ENCODE measurements around the gene LAMA2. TPM values are rescaled to one million over a fixed set of nuclear protein-coding genes. Genes with fewer than 3 reads are reported as not detected.
A peak's percentile ranks its signal among the peaks of the same experiment; 100 is the strongest.

The LAMA2 gene
- total RNA-seq, 1 experiment from 2014 or later, result 2.2 TPM

DNA sequence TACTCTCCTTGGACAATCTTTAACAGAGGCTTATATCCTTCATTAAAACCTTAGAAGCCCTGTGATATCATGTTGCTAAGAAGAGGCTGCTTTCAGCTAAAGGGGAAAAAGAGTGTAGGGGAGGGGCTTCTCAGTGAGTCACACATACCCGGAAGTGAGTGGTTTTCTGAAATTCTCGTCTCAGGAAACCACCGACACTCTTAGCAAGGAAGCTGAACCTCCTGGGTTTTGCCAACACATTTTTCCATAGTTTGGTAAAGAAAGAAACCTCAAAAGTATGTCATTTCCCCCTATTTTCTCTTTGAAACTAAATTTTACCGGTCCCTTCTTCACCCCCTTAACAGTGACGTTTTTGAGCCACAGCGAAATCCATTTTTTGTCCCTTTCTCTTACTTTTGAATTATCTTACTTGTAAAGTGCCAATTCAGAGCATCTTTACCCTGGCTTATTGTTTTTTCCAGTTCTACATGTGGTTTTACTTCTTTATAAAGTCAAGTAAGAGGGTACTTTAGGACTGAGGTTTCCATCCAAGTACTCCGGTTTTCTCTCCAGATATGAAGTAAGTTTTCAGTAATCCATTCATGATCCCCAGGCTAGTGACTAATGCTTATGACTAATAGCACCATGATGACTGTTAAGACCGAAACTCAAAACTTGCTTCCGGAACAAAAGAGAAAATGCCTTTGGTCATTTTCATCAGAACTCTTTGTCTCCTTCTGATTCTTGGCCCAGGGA, 607.8 kb downstream of the LAMA2 start:
- intact Hi-C loops (cut with micrococcal nuclease), result loop anchor here (2.0 to 10.0 kb wide), 2 partner anchors 184 to 258 kb away; no protein-coding TSS in a partner anchor
- ChIA-PET CTCF (interaction anchor here (0.6 to 3.7 kb wide), 5 partner anchors 10 to 285 kb away, joined by 3 to 42 read pairs (median 4); no protein-coding TSS in a partner anchor), POLR2A (interaction anchor here (0.5 to 5.2 kb wide), 14 partner anchors 11 to 305 kb away, joined by 3 to 73 read pairs (median 3); partner anchors contain the start of gene ARHGAP18)
- TF ChIP-seq, protein P1, sequence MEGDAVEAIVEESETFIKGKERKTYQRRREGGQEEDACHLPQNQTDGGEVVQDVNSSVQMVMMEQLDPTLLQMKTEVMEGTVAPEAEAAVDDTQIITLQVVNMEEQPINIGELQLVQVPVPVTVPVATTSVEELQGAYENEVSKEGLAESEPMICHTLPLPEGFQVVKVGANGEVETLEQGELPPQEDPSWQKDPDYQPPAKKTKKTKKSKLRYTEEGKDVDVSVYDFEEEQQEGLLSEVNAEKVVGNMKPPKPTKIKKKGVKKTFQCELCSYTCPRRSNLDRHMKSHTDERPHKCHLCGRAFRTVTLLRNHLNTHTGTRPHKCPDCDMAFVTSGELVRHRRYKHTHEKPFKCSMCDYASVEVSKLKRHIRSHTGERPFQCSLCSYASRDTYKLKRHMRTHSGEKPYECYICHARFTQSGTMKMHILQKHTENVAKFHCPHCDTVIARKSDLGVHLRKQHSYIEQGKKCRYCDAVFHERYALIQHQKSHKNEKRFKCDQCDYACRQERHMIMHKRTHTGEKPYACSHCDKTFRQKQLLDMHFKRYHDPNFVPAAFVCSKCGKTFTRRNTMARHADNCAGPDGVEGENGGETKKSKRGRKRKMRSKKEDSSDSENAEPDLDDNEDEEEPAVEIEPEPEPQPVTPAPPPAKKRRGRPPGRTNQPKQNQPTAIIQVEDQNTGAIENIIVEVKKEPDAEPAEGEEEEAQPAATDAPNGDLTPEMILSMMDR (IDR thresholded peaks at IDR 0.05; ENCODE audit: unreplicated experiment), result no peak
- Mint-ChIP-seq H3K27me3 (ENCODE audit: insufficient read depth, unreplicated experiment) (no peaks in the 10 kb centered on the region), H3K4me3 (ENCODE audit: unreplicated experiment) (peak overlapping the region; percentile 75), H3K9me3 (ENCODE audit: unreplicated experiment) (no peaks in the 10 kb centered on the region), H3K36me3 (ENCODE audit: insufficient read depth, unreplicated experiment) (no peaks in the 10 kb centered on the region), H3K4me1 (ENCODE audit: insufficient read depth, unreplicated experiment) (peaks cover 30% of the 10 kb centered on the region), H3K27ac (ENCODE audit: low read depth, unreplicated experiment) (peak overlapping the region; percentile 99)
- DNase-seq (ENCODE audit: unreplicated experiment), result peak; percentile 97
- BruUV-seq (replicated peaks), result TSS peak; percentile 97

DNA sequence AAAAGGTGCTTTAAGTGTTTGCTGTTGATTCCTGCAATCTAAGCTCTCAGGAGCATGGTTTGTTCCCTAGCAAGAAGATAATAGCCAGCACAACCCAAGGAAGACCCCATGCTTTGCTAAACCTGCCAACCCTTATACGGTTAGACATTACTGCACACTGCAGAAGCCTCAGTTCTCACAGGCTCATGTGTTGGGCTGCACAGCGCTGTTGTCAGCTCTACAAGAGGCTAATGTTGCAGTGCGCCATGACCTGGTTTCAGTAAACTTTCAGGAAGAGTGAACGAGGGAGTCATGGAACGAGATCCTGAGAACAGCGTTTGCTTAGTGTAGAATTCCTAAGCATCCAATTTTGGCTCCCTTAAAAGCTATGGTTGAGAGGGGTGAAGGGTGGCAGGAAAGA, 608.5 kb downstream of the LAMA2 start:
- ChIA-PET POLR2A (interaction anchor here (0.5 to 5.2 kb wide), 6 partner anchors 10 to 257 kb away, joined by 3 to 73 read pairs (median 3); no protein-coding TSS in a partner anchor), CTCF (interaction anchor here (0.7 to 3.7 kb wide), 4 partner anchors 9 to 530 kb away, joined by 3 to 42 read pairs (median 3); no protein-coding TSS in a partner anchor)
- intact Hi-C loops (cut with micrococcal nuclease), result loop anchor here (2.0 to 10.0 kb wide), 2 partner anchors 183 to 257 kb away; no protein-coding TSS in a partner anchor
- Mint-ChIP-seq H3K36me3 (ENCODE audit: insufficient read depth, unreplicated experiment) (no peaks in the 10 kb centered on the region), H3K9me3 (ENCODE audit: unreplicated experiment) (no peaks in the 10 kb centered on the region), H3K27me3 (ENCODE audit: insufficient read depth, unreplicated experiment) (no peaks in the 10 kb centered on the region), H3K4me3 (ENCODE audit: unreplicated experiment) (peak overlapping the region; percentile 75), H3K27ac (ENCODE audit: low read depth, unreplicated experiment) (peak overlapping the region; percentile 99), H3K4me1 (ENCODE audit: insufficient read depth, unreplicated experiment) (peaks cover 30% of the 10 kb centered on the region)
- BruUV-seq (replicated peaks), result no TSS peak
- no peak for DNase-seq (ENCODE audit: unreplicated experiment)
- TF ChIP-seq, protein P1 (IDR thresholded peaks at IDR 0.05; ENCODE audit: unreplicated experiment), result no peak

DNA sequence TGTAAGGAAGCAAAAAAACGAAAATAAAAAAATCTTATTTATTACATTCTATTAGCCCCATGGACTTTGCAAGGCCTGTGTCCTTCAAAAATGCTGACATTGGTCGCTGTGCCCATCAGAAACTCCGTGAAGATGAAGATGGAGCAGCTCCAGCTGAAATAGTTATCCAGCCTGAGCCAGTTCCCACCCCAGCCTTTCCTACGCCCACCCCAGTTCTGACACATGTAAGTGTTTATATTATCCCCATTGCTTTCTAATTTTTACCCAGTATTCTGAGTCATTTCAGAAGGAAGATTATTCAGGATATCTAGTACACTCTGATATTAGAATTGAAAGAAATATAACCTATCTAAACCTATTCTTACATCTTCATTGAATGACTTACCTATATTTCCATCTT, 609.3 kb downstream of the LAMA2 start:
- H3K27me3 Mint-ChIP-seq (ENCODE audit: insufficient read depth, unreplicated experiment), result no peaks in the 10 kb centered on the region
- peaks cover 30% of the 10 kb centered on the region for H3K4me1 Mint-ChIP-seq (ENCODE audit: insufficient read depth, unreplicated experiment)
- H3K4me3 Mint-ChIP-seq (ENCODE audit: unreplicated experiment), result no peak overlapping the region
- peak overlapping the region; percentile 99 for H3K27ac Mint-ChIP-seq (ENCODE audit: low read depth, unreplicated experiment)
- TF ChIP-seq, protein P1 (IDR thresholded peaks at IDR 0.05; ENCODE audit: unreplicated experiment), result no peak
- BruUV-seq (replicated peaks), result no TSS peak
- ChIA-PET POLR2A (interaction anchor here (1.0 to 5.2 kb wide), 4 partner anchors 9 to 256 kb away, joined by 3 to 73 read pairs (median 5); no protein-coding TSS in a partner anchor), CTCF (interaction anchor here (0.7 to 3.7 kb wide), 4 partner anchors 8 to 529 kb away, joined by 3 to 42 read pairs (median 5); no protein-coding TSS in a partner anchor)
- no peaks in the 10 kb centered on the region for H3K9me3 Mint-ChIP-seq (ENCODE audit: unreplicated experiment)
- DNase-seq (ENCODE audit: unreplicated experiment), result no peak
- H3K36me3 Mint-ChIP-seq (ENCODE audit: insufficient read depth, unreplicated experiment), result no peaks in the 10 kb centered on the region
- intact Hi-C loops (cut with micrococcal nuclease), result loop anchor here (10.0 kb wide), 1 partner anchor 183 kb away; no protein-coding TSS in a partner anchor

GRCh38 chr6:129493354-129493902, 610.5 kb downstream of the LAMA2 start:
- peak overlapping the region; percentile 70 for H3K27ac Mint-ChIP-seq (ENCODE audit: low read depth, unreplicated experiment)
- POLR2A ChIA-PET, result interaction anchor here (0.6 to 5.2 kb wide), 3 partner anchors 8 to 330 kb away, joined by 3 to 73 read pairs (median 4); no protein-coding TSS in a partner anchor
- H3K27me3 Mint-ChIP-seq (ENCODE audit: insufficient read depth, unreplicated experiment), result no peaks in the 10 kb centered on the region
- peaks cover 41% of the 10 kb centered on the region for H3K4me1 Mint-ChIP-seq (ENCODE audit: insufficient read depth, unreplicated experiment)
- BruUV-seq (replicated peaks), result no TSS peak
- no peaks in the 10 kb centered on the region for H3K9me3 Mint-ChIP-seq (ENCODE audit: unreplicated experiment)
- H3K4me3 Mint-ChIP-seq (ENCODE audit: unreplicated experiment), result no peak overlapping the region
- TF ChIP-seq, protein P1 (IDR thresholded peaks at IDR 0.05; ENCODE audit: unreplicated experiment), result no peak
- DNase-seq (ENCODE audit: unreplicated experiment), result no peak
- H3K36me3 Mint-ChIP-seq (ENCODE audit: insufficient read depth, unreplicated experiment), result no peaks in the 10 kb centered on the region
- intact Hi-C loops (cut with micrococcal nuclease), result loop anchor here (10.0 kb wide), 1 partner anchor 181 kb away; no protein-coding TSS in a partner anchor
- CTCF ChIA-PET, result interaction anchor here (0.6 to 1.7 kb wide), 3 partner anchors 25 to 242 kb away, joined by 3 to 5 read pairs (median 3); no protein-coding TSS in a partner anchor
